ENCODE measurements around the gene ZNF662.

The ZNF662 gene

DNA sequence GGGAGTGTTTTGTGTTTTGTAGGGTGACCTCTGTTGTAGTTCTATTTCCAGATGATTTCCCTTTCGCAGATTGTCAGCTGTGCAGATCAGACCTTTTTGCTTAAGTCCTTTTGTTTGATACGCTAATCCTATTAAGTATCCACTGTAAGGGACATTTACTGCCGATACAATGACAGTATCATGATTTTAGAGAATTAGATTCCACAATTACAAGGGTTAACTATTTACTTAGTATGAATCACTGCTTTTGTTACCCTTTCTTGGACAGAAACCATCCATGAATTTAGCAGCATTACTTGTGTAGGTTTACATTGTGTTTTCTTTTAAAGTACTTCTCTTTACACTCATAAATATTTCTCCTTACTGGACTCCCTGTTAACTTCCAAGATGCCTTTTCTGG is 31.4 kb downstream of the ZNF662 start:
- DNase-seq (ENCODE audit: low read depth): no peak

DNA sequence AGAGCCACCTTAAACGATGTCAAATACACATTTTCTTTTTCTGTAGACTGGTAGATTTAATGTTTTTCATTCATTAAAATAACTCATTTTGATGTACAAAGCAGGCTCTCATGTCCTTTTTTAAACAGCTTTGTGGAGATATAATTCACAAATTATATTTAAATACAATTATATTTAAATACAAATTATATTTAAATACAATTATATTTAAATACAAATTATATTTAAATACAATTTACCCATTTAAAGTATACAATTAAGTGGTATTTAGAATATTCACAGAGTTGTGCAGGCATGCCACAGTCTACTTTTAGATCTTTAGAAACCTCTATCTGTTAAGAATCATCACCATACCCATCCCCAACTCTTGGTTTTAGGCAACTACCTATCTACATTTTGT is 36.8 kb downstream of the ZNF662 start:
- no peak for DNase-seq (ENCODE audit: low read depth)

DNA sequence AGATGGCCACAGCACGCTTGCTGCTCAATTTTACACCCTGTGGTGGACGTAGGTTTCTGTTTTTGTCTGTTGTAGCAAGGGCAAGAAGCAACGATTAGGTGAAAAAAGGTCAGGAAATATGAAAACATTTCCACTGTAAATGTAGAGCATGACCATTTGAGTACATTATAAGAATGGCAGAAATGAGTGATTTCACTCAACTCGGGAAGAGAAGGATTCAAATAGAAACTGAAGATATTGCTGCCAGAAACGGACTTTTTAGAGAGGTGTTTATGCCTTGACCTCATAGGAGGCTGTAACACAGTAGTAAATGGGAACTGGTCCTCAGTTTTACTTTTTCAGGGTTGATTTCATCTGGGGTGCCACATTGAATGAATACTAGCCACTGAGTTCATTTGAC is 40.1 kb downstream of the ZNF662 start:
- DNase-seq (ENCODE audit: low read depth): no peak

DNA sequence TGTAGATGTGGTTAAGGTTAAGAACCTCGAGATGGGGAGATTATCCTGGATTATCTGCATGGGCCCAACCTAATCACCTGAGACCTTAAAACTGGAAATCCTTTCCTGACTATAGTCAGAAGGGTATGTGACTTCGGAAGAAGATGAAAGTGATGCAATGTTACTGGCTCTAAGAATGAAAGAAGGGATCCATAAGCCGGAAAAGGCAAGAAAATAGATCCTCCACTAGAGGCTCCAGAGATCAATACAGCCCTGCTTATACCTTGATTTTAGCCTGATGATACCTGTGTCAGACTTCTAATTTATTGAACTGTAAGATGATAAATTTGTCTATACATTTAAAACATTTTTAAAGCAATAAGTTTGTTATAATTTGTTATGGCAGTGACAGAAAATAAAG is 51.6 kb downstream of the ZNF662 start:
- DNase-seq (ENCODE audit: low read depth): no peak

DNA sequence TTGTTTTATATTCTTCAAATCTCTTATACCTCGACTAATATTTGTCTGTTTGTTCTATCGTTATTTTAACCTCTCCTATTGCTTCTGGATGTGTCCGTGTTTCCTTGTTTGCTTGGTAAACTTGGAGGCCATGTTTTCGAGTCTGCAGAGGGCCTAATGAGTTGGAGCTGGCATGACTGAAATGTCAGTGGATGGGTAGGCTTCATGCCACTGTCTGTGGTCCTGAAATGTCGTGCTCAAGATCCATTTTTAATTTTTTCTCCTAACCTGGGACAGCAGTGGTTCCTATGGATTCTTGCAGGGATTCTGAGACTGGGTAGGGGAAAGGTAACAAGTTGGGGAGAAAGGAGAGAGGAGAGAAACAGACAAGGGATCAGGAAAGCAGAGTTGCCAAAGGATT is 54.3 kb downstream of the ZNF662 start:
- no peak for DNase-seq (ENCODE audit: low read depth)

DNA sequence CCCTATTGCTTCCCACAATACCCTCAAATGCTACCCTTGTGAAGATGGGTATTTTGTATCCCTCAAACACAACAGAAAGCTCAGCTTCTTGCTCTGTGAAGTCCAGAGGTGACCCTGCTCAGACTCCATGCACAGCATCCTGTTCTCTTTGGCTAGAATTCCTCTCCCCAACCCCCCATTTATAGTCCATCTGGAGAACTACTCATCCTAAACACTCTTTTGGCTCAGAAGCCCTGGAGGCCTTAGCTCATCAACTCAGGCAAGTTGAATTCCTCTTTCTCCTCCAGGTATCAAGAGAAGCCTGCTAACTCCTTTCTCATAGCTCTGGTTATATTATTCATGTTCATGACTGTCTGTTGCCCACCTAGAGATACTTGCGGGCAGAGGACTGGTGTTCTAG is 54.8 kb downstream of the ZNF662 start:
- no peak for DNase-seq (ENCODE audit: low read depth)

DNA sequence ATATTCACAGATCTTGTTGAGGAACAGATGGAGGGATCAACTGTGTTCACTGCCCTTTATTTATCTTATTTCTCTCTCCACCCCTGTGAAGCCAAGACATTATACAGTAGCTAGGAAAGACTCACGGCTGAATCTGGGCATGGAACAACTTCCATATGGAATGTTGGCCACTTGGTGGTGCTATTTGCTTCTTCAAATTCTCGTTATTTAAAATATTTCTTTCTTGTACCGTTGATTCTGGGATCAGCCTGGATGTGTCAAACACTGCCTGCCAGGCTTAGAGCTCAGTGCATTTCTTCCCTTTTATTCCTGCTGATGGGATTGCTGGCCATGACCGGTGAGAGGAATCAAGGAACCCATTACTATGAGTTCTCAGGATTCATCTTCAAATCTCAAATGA is 55.7 kb downstream of the ZNF662 start:
- DNase-seq (ENCODE audit: low read depth): peak; percentile 26

DNA sequence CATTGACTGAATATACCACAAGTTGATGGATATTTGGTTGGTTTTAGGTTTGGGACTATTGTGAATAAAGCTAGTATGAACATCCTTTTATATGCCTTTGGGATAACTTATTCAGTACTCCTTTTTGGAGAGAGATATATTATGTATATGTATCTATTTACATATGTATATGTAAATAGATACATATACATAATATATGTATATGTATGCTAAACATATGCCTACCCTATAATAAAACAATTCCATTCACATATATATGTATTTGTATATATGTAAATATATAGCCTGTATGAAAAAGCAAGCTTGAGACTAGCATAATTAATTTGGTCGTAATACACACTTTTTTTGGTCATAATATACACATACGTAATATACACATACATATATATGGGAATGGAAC is 57.3 kb downstream of the ZNF662 start:
- no peak for DNase-seq (ENCODE audit: low read depth)

DNA sequence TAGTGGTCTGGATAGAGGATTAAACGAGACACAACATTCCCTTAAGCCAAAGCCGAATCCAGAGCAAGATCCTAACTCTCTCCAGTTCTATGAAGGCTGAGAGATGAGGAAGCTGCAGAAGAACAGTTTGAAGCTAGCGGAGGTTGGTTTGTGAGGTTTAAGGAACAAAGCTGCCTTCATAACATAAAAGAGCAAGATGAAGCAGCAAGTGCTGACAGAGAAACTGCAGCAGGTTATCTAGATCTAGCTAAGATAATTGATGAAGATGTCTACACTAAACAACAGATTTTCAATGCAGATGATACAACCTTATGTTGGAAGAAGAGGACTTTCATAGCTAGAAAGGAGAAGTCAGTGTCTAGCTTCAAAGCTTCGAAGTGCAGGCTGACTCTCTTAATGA is 58.3 kb downstream of the ZNF662 start:
- DNase-seq (ENCODE audit: low read depth): no peak

Data from HS-27A (cell line).